ENCODE data around the gene ARHGEF28.

The ARHGEF28 gene

DNA sequence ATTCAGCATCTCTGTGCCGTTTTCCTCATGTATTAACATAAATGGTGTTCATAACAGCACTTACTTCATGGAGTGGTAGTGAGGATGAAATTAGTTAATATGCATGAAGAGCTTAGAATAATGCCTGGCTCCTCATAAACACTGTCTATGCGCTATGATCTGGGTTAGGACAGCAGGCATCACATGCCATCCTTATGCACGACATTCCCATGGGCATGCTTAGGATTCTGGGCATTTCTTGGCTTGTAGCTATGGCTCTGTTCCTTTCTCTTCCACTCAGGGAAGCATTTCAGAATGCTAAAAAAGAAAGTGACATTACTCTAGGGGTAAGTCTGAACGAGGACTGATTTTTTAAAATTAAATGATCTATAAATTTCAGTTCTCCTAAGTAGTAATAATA lies 349.8 kb downstream of the ARHGEF28 start:
- Histone ChIP-seq H3K4me3 (ENCODE audit: low read depth in 1 of 2, low read length in 1 of 2) (no peak overlapping the region), H3K9me3 (no peaks in the 10 kb centered on the region), H3K27ac (no peak overlapping the region), H3K27me3 (peaks cover 2% of the 10 kb centered on the region), H3K4me1 (ENCODE audit: control insufficient read depth in 1 of 2, insufficient read depth in 1 of 2, low read depth in 1 of 2, low read length in 1 of 2) (no peaks in the 10 kb centered on the region), H3K36me3 (no peaks in the 10 kb centered on the region)
- TF ChIP-seq, protein P1, sequence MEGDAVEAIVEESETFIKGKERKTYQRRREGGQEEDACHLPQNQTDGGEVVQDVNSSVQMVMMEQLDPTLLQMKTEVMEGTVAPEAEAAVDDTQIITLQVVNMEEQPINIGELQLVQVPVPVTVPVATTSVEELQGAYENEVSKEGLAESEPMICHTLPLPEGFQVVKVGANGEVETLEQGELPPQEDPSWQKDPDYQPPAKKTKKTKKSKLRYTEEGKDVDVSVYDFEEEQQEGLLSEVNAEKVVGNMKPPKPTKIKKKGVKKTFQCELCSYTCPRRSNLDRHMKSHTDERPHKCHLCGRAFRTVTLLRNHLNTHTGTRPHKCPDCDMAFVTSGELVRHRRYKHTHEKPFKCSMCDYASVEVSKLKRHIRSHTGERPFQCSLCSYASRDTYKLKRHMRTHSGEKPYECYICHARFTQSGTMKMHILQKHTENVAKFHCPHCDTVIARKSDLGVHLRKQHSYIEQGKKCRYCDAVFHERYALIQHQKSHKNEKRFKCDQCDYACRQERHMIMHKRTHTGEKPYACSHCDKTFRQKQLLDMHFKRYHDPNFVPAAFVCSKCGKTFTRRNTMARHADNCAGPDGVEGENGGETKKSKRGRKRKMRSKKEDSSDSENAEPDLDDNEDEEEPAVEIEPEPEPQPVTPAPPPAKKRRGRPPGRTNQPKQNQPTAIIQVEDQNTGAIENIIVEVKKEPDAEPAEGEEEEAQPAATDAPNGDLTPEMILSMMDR (IDR thresholded peaks at IDR 0.05) = no peak

- Histone ChIP-seq H3K27ac (no peak overlapping the region), H3K36me3 (no peaks in the 10 kb centered on the region), H3K4me1 (ENCODE audit: control insufficient read depth in 1 of 2, insufficient read depth in 1 of 2, low read depth in 1 of 2, low read length in 1 of 2) (no peaks in the 10 kb centered on the region), H3K4me3 (ENCODE audit: low read depth in 1 of 2, low read length in 1 of 2) (no peak overlapping the region), H3K9me3 (no peaks in the 10 kb centered on the region), H3K27me3 (no peaks in the 10 kb centered on the region)
- TF ChIP-seq, protein P1 (IDR thresholded peaks at IDR 0.05) = no peak
Observed at GRCh38 chr5:73977146-73977545, 351.1 kb downstream of the ARHGEF28 start.

DNA sequence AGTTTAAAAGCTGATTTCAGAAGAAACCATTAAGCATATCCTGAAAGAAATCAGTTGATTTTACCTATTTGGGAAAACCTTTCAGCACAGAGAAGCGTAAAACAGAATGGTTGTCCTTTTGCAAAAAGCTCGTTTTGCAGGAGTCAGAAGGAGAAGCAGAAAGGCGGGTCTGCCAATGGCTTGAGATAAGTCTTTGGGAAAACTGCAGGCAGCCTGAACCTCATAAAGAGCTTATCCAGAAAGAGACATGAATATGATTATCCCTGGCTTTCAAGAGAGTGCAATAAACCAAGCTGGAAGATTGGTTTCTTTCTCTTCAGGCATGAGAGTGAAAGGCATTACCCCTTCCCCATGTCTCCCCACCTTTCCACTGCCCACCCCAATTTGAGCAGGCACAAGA lies 353.3 kb downstream of the ARHGEF28 start:
- H3K27ac ChIP-seq = no peak overlapping the region
- H3K36me3 ChIP-seq = no peaks in the 10 kb centered on the region
- TF ChIP-seq, protein P1 (IDR thresholded peaks at IDR 0.05) = no peak
- H3K9me3 ChIP-seq = no peaks in the 10 kb centered on the region
- H3K27me3 ChIP-seq = no peaks in the 10 kb centered on the region
- H3K4me3 ChIP-seq (ENCODE audit: low read depth in 1 of 2, low read length in 1 of 2) = no peak overlapping the region
- H3K4me1 ChIP-seq (ENCODE audit: control insufficient read depth in 1 of 2, insufficient read depth in 1 of 2, low read depth in 1 of 2, low read length in 1 of 2) = no peaks in the 10 kb centered on the region

DNA sequence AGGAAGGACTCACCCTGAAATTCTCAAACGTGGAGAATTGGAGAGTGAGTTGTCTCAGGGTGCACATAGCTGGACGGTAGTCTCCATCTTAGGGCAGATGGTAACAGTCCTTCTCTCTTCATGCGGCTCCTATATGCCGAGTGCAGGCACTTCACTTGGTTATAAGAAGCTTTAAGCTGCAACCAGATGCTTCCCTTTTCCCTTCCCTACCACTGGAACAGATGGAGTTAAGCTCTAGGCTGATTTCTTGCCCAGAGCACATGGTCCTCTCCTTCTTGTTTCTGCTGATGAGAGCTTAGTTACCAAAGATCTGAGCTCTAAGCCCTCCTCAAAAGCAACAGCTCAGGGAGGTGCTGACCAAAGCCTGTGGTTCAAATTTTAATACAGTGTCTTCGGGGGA lies 355.7 kb downstream of the ARHGEF28 start:
- no peak overlapping the region for H3K27ac ChIP-seq
- H3K4me3 ChIP-seq (ENCODE audit: low read depth in 1 of 2, low read length in 1 of 2) = no peak overlapping the region
- no peaks in the 10 kb centered on the region for H3K9me3 ChIP-seq
- no peaks in the 10 kb centered on the region for H3K27me3 ChIP-seq
- H3K36me3 ChIP-seq = no peaks in the 10 kb centered on the region
- H3K4me1 ChIP-seq (ENCODE audit: control insufficient read depth in 1 of 2, insufficient read depth in 1 of 2, low read depth in 1 of 2, low read length in 1 of 2) = no peaks in the 10 kb centered on the region
- TF ChIP-seq, protein P1 (IDR thresholded peaks at IDR 0.05) = no peak

- Histone ChIP-seq H3K27ac (no peak overlapping the region), H3K36me3 (no peaks in the 10 kb centered on the region), H3K4me3 (ENCODE audit: low read depth in 1 of 2, low read length in 1 of 2) (no peak overlapping the region), H3K27me3 (no peaks in the 10 kb centered on the region), H3K4me1 (ENCODE audit: control insufficient read depth in 1 of 2, insufficient read depth in 1 of 2, low read depth in 1 of 2, low read length in 1 of 2) (no peaks in the 10 kb centered on the region), H3K9me3 (no peaks in the 10 kb centered on the region)
- TF ChIP-seq, protein P1 (IDR thresholded peaks at IDR 0.05) = no peak
Observed at GRCh38 chr5:73983644-73984043, 357.6 kb downstream of the ARHGEF28 start.

DNA sequence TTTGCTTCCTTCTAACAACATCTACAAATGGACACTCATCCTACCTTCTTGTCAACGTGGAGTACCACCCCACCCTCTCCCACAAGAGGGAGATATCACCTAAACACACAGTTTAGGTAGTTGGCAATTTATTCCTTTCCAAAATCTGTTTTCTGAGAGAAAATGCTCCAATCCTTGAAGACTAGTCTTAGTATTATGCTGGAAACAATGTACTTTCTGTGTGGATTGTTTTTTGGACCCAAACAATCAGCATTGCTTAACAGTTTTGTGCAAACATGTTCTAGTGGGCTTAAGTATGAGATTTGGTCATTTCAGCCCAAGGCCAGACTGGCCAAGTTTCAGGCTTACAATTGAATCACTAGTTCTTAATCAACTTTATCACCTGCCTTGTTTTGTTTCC lies 359.1 kb downstream of the ARHGEF28 start:
- TF ChIP-seq, protein P1 (IDR thresholded peaks at IDR 0.05) = no peak
- no peaks in the 10 kb centered on the region for H3K9me3 ChIP-seq
- H3K4me3 ChIP-seq (ENCODE audit: low read depth in 1 of 2, low read length in 1 of 2) = no peak overlapping the region
- no peaks in the 10 kb centered on the region for H3K4me1 ChIP-seq (ENCODE audit: control insufficient read depth in 1 of 2, insufficient read depth in 1 of 2, low read depth in 1 of 2, low read length in 1 of 2)
- no peak overlapping the region for H3K27ac ChIP-seq
- no peaks in the 10 kb centered on the region for H3K27me3 ChIP-seq
- no peaks in the 10 kb centered on the region for H3K36me3 ChIP-seq
